CD4-positive, CD25-positive, alpha-beta regulatory T cell (primary cell): ENCODE measurements around the gene TRIM2. TPM values are rescaled to one million over a fixed set of nuclear protein-coding genes. Genes with fewer than 3 reads are reported as not detected.

Source experiments
- ATAC-seq, 2 donors: fragments of 150-1000 bp; cut with Tn5 transposase; one replicate each; pipeline ENCODE4 v1.10.0; 2021; ENCODE audit warnings: low read depth in 2 of 2, moderate number of reproducible peaks in 2 of 2, moderate library complexity in 1 of 2
- DNase-seq, 3 donors: peaks; one replicate each; pipeline versions ENCODE4 v3.0.0 to v3.0.0-alpha.2; 2012 to 2022; ENCODE audit warnings: mixed read lengths in 1 of 3
- H3K27ac ChIP-seq: one replicate; pipeline ENCODE4 v1.7.0; 2013; ENCODE audit warnings: mild to moderate bottlenecking, low read length; ENCODE audit not compliant: insufficient read depth, poor library complexity, severe bottlenecking
- H3K27me3 ChIP-seq: one replicate; pipeline ENCODE4 v1.7.0; 2013; ENCODE audit warnings: low read length; ENCODE audit not compliant: control insufficient read depth, insufficient read depth
- H3K36me3 ChIP-seq: one replicate; pipeline ENCODE4 v1.7.0; 2013; ENCODE audit warnings: mild to moderate bottlenecking, low read length, moderate library complexity; ENCODE audit not compliant: control insufficient read depth, insufficient read depth
- H3K4me1 ChIP-seq: 2 replicates; pipeline ENCODE4 v1.7.0; 2013; ENCODE audit warnings: mild to moderate bottlenecking, low read length; ENCODE audit not compliant: insufficient read depth, control insufficient read depth, poor library complexity, severe bottlenecking
- H3K4me3 ChIP-seq: one replicate; pipeline ENCODE4 v1.7.0; 2013; ENCODE audit warnings: low read depth, mild to moderate bottlenecking, low read length, moderate library complexity
- H3K9me3 ChIP-seq, 2 experiments: 1 replicate in 1 of 2; 2 replicates in 1 of 2; pipeline ENCODE4 v1.7.0; 2013; ENCODE audit warnings: low read length in 2 of 2, mild to moderate bottlenecking in 1 of 2, moderate library complexity in 1 of 2; ENCODE audit not compliant: control insufficient read depth in 2 of 2
- H3K27ac Mint-ChIP-seq, 3 donors: one replicate each; pipeline ENCODE4 v1.8.0; 2020 to 2022; ENCODE audit warnings: mild to moderate bottlenecking in 3 of 3, mixed read lengths in 3 of 3, moderate library complexity in 2 of 3
- H3K27me3 Mint-ChIP-seq: one replicate; pipeline ENCODE4 v1.8.0; 2022; ENCODE audit warnings: mild to moderate bottlenecking, mixed read lengths
- H3K36me3 Mint-ChIP-seq: one replicate; pipeline ENCODE4 v1.8.0; 2020; ENCODE audit warnings: mixed read lengths
- H3K4me1 Mint-ChIP-seq, 4 donors: one replicate each; pipeline ENCODE4 v1.8.0; 2020 to 2022; ENCODE audit warnings: mixed read lengths in 4 of 4, mild to moderate bottlenecking in 1 of 4
- H3K4me3 Mint-ChIP-seq, 4 donors: one replicate each; pipeline ENCODE4 v1.8.0; 2020 to 2022; ENCODE audit warnings: mild to moderate bottlenecking in 4 of 4, mixed read lengths in 4 of 4, moderate library complexity in 3 of 4
- H3K9me3 Mint-ChIP-seq, 7 donors: one replicate each; pipeline ENCODE4 v1.8.0; 2020 to 2022; ENCODE audit warnings: mixed read lengths in 7 of 7, mild to moderate bottlenecking in 3 of 7, moderate library complexity in 2 of 7
- polyA plus RNA-seq, 4 donors: library from polyadenylated mRNA; unstranded; fragments of 300-500 nt; fragmentation: Illumina TruSeq; gene quantifications; one replicate each; pipeline ENCODE4 v1.2.3, GENCODE V29; 2021
- total RNA-seq: library from RNA; stranded (reverse); gene quantifications from one replicate; pipeline ENCODE4 v1.2.3, GENCODE V29; 2022

The TRIM2 gene
- total RNA-seq (3.8 TPM), polyA plus RNA-seq (1 to 10 TPM in 2 of 4 donors, under 1 TPM in 2; 0.56 to 1.1 (median 0.85) TPM)

GRCh38 chr4:153204247-153204671 lies at the start of gene TRIM2:
TSS of gene TRIM2 (plus strand) at chr4:153204443. CDS start at chr4:153204531, 88 bp downstream.
- H3K27ac Mint-ChIP-seq = peak within 1 kb of the TSS; percentile 26 to 78 (median 65)
- peaks cover 6% of the 10 kb centered on the region for H3K27me3 Mint-ChIP-seq
- Histone ChIP-seq H3K27ac (no peak within 1 kb of the TSS), H3K36me3 (no peaks in the 10 kb centered on the region), H3K4me1 (peaks cover 15% of the 10 kb centered on the region), H3K27me3 (no peaks in the 10 kb centered on the region), H3K9me3 (no peaks in the 10 kb centered on the region), H3K4me3 (peak within 1 kb of the TSS; percentile 68)
- DNase-seq (no peak), ATAC-seq (no peak)
- peaks cover 0 to 31% (median 15%) of the 10 kb centered on the region in 4 donors for H3K4me1 Mint-ChIP-seq
- peak within 1 kb of the TSS; percentile 65 to 87 (median 79) for H3K4me3 Mint-ChIP-seq
- H3K36me3 Mint-ChIP-seq = no peaks in the 10 kb centered on the region
- H3K9me3 Mint-ChIP-seq = peaks cover 0 to 1% (median 0%) of the 10 kb centered on the region in 7 donors

DNA sequence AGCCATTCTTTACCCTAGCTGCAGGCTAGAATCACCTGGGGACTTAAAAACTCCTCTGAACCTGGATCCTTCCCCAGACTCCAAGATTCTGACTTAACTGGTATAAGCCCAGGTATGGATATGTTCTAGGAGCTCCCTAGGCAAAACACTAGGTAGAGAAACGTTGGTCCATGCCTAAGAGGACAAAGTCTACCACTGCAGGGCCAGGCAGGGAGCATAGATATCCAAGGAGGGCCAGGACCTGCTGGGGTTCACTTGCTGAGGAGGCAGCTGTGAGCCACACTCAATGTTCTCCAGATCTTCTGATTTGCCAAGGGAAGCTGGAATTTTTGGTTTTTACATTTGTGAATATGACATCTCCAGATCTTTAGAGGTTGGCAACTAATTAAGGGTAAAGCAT lies 48.6 kb upstream of the TRIM2 start:
- Histone ChIP-seq H3K9me3 (no peaks in the 10 kb centered on the region), H3K4me3 (no peak overlapping the region), H3K4me1 (peaks cover 22% of the 10 kb centered on the region), H3K27me3 (peaks cover 2% of the 10 kb centered on the region), H3K36me3 (no peaks in the 10 kb centered on the region), H3K27ac (no peak overlapping the region)
- no peak for ATAC-seq
- Mint-ChIP-seq H3K4me3 (peak overlapping the region in 3 of 4 donors; percentile 3 to 57 (median 53)), H3K27me3 (peaks cover 14% of the 10 kb centered on the region), H3K4me1 (peaks cover 18 to 50% (median 35%) of the 10 kb centered on the region in 4 donors), H3K27ac (no peak overlapping the region), H3K9me3 (no peaks in the 10 kb centered on the region), H3K36me3 (no peaks in the 10 kb centered on the region)
- DNase-seq = no peak

GRCh38 chr4:153156263-153156662 lies 48.0 kb upstream of the TRIM2 start:
- ATAC-seq = no peak
- H3K9me3 ChIP-seq = no peaks in the 10 kb centered on the region
- H3K27ac ChIP-seq = no peak overlapping the region
- Mint-ChIP-seq H3K4me1 (peaks cover 18 to 50% (median 35%) of the 10 kb centered on the region in 4 donors), H3K27me3 (peaks cover 11% of the 10 kb centered on the region), H3K27ac (no peak overlapping the region), H3K36me3 (no peaks in the 10 kb centered on the region), H3K4me3 (peak overlapping the region in 2 of 4 donors; percentile 3 to 26), H3K9me3 (no peaks in the 10 kb centered on the region)
- H3K36me3 ChIP-seq = no peaks in the 10 kb centered on the region
- peaks cover 22% of the 10 kb centered on the region for H3K4me1 ChIP-seq
- no peak overlapping the region for H3K4me3 ChIP-seq
- H3K27me3 ChIP-seq = peaks cover 2% of the 10 kb centered on the region
- peak in 1 of 3 donors; percentile 53 for DNase-seq

GRCh38 chr4:153156721-153157120 lies 47.5 kb upstream of the TRIM2 start:
- peaks cover 22% of the 10 kb centered on the region for H3K4me1 ChIP-seq
- H3K4me3 ChIP-seq = no peak overlapping the region
- H3K36me3 Mint-ChIP-seq = no peaks in the 10 kb centered on the region
- peaks cover 18 to 46% (median 33%) of the 10 kb centered on the region in 4 donors for H3K4me1 Mint-ChIP-seq
- peaks cover 2% of the 10 kb centered on the region for H3K27me3 ChIP-seq
- H3K27ac Mint-ChIP-seq = no peak overlapping the region
- peaks cover 7% of the 10 kb centered on the region for H3K27me3 Mint-ChIP-seq
- no peaks in the 10 kb centered on the region for H3K9me3 Mint-ChIP-seq
- no peaks in the 10 kb centered on the region for H3K9me3 ChIP-seq
- H3K36me3 ChIP-seq = no peaks in the 10 kb centered on the region
- no peak for DNase-seq
- no peak for ATAC-seq
- no peak overlapping the region for H3K27ac ChIP-seq
- peak overlapping the region in 1 of 4 donors; percentile 26 for H3K4me3 Mint-ChIP-seq

DNA sequence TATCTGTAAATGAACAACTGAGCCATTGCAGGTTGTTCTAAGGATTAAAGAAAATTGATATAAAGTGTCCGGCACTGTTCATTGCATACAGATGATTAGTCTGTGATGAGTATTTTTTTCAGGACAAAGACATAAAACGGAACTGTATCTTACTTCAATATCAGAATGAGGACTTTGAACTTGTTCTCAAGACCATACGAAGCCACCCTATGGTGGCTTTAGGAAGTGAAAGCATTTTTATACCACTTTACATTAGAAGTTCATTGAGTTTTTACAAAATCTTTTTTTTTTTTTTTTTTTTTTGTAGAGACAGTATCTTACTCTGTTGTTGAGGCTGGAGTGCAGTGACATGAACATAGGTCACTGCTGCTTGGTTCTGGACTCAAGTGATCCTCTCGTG lies 45.2 kb upstream of the TRIM2 start:
- Histone ChIP-seq H3K36me3 (no peaks in the 10 kb centered on the region), H3K4me1 (peaks cover 5% of the 10 kb centered on the region), H3K4me3 (no peak overlapping the region), H3K27ac (no peak overlapping the region), H3K27me3 (no peaks in the 10 kb centered on the region), H3K9me3 (no peaks in the 10 kb centered on the region)
- H3K4me3 Mint-ChIP-seq = no peak overlapping the region
- H3K27ac Mint-ChIP-seq = no peak overlapping the region
- no peaks in the 10 kb centered on the region for H3K9me3 Mint-ChIP-seq
- ATAC-seq (peak in 1 of 2 donors; percentile 28), DNase-seq (peak in 2 of 3 donors; percentile 14 to 60)
- peaks cover 13 to 29% (median 22%) of the 10 kb centered on the region in 4 donors for H3K4me1 Mint-ChIP-seq
- H3K36me3 Mint-ChIP-seq = no peaks in the 10 kb centered on the region
- peaks cover 11% of the 10 kb centered on the region for H3K27me3 Mint-ChIP-seq

DNA sequence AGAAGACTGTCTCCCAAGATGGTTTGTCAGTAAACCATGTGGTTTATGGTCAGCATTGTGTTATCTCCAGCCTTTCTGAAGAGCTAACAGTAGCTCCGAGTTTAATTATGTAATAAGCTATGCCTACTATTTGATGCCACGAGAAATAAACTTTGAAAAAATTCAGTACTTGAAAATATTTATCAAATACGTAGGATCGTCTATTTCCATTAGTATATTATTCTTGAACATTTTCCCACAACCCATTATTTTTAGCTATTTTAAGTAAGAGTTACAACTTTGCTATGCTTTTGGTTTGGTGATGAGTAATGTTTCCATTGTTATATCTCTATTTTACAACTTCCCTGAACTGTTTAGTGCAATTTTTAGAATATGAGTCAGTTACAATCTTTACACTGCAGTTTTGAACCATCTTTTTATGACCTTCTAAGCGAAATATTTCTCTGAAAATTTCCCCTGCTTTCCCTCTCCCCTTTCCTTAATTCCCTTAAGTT lies 44.5 kb upstream of the TRIM2 start:
- H3K4me1 Mint-ChIP-seq = peaks cover 13 to 25% (median 20%) of the 10 kb centered on the region in 4 donors
- peak overlapping the region in 1 of 4 donors; percentile 72 for H3K4me3 Mint-ChIP-seq
- H3K27ac Mint-ChIP-seq = no peak overlapping the region
- H3K27me3 Mint-ChIP-seq = peaks cover 11% of the 10 kb centered on the region
- Histone ChIP-seq H3K4me3 (no peak overlapping the region), H3K27me3 (no peaks in the 10 kb centered on the region), H3K27ac (no peak overlapping the region), H3K4me1 (no peaks in the 10 kb centered on the region), H3K9me3 (no peaks in the 10 kb centered on the region), H3K36me3 (no peaks in the 10 kb centered on the region)
- no peak for DNase-seq
- no peak for ATAC-seq
- no peaks in the 10 kb centered on the region for H3K36me3 Mint-ChIP-seq
- no peaks in the 10 kb centered on the region for H3K9me3 Mint-ChIP-seq

DNA sequence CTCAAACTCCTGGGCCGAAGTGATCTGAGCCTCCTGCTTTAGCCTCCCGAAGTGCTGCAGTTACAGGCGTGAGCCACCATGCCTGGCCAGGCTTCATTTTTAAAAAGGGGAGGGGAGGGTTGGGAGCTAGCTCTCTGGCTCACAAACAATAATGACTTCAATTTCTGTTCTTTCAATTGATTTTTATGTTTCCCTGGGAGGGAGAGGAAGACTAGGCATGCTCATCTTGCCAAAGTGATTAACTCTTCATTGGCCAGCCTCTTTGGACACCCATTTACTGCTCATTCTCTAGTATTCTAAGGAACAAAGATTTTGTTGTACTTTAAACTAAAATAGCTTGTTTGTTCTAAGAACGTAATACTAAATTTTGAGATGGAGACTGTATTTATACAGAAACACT lies 43.4 kb upstream of the TRIM2 start:
- Mint-ChIP-seq H3K27me3 (peaks cover 11% of the 10 kb centered on the region), H3K9me3 (peaks cover 0 to 2% (median 0%) of the 10 kb centered on the region in 7 donors), H3K27ac (no peak overlapping the region), H3K4me1 (peaks cover 9 to 19% (median 16%) of the 10 kb centered on the region in 4 donors), H3K4me3 (no peak overlapping the region), H3K36me3 (peaks cover 4% of the 10 kb centered on the region)
- H3K4me1 ChIP-seq = no peaks in the 10 kb centered on the region
- H3K36me3 ChIP-seq = no peaks in the 10 kb centered on the region
- no peaks in the 10 kb centered on the region for H3K27me3 ChIP-seq
- H3K4me3 ChIP-seq = no peak overlapping the region
- no peak for ATAC-seq
- no peak for DNase-seq
- no peak overlapping the region for H3K27ac ChIP-seq
- H3K9me3 ChIP-seq = no peaks in the 10 kb centered on the region
